Renal cortical epithelial cell (primary cell): ENCODE measurements around the gene LBX2. TPM values are rescaled to one million over a fixed set of nuclear protein-coding genes. Genes with fewer than 3 reads are reported as not detected.
A peak's percentile ranks its signal among the peaks of the same experiment; 100 is the strongest.
"Not testable (repeated sequence)": the region's sequence is repeated elsewhere in the genome, so short reads cannot be mapped to it uniquely, and the experiment has no call there.

Experiments used
- DNase-seq: peaks from one replicate; pipeline ENCODE4 v3.0.0-alpha.2; 2011; ENCODE audit warnings: low read depth
- total RNA-seq: library from RNA; depleted of rRNA; stranded (reverse); fragments of >200 nt; gene quantifications from 2 replicates; pipeline ENCODE4 v1.2.3, GENCODE V29; 2014

LBX2 gene
- total RNA-seq, 1 donor from 2014 or later: 0.99 TPM

DNA sequence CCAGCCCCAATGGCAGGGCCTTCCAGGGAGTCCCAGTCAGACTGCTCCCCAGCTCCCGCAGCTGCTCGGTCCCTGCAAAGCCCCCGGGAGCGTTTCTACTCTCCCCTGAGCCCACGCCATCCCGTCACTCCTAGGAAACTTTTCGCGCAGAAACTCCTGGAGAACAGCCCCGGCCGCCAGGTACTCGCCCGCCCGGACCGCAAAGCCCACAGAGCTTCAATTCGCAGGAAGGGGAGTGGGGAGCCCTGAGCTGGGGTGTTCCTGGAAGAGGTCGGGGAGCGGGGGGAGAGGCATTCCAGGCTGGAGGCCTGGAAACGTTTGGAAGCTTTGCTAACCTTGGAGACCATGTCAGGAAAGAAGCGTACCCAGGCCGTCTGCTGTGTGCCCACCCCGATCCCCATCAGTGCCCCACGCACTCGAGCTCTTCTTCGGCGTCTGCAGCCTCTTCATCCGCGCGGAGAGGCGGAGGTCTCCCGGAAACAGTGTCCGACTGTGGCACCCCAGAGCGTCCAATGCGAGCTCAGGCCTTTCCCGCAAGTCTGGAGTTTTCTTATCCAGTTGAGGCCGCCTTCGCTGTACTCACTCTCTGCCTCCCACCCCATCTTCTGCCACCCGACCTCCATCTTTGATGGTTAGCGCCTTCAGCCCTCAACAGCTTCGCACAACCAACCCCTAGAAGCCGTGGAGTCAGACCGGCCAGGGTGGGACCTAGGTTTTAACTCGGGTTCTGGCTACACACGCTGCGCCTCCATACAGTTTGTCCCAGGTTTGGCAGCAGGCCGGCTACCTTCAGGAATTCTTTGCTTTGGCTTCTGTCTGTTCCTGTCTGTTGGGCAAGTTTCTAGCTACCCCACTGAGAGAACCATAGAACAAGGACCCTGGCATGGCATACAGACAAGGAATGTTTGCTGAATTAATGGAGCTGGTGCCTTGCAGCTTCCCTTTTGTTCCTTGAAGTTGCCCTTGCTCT is 4.4 kb upstream of the LBX2 start:
- no peak for DNase-seq

GRCh38 chr2:74502720-74503505 is 3.5 kb upstream of the LBX2 start:
- peak; percentile 62 for DNase-seq

- DNase-seq: no peak
Observed at GRCh38 chr2:74502147-74502719, 2.8 kb upstream of the LBX2 start.

GRCh38 chr2:74501335-74502071 is 2.1 kb upstream of the LBX2 start:
- DNase-seq: no peak

GRCh38 chr2:74500578-74500946 is 1.2 kb upstream of the LBX2 start:
- DNase-seq: no peak

- DNase-seq: no peak
Observed at GRCh38 chr2:74499940-74500577, 656 bp upstream of the LBX2 start.

GRCh38 chr2:74498500-74499266 is 720 bp downstream of the LBX2 start:
- DNase-seq: peak; percentile 19

- no peak for DNase-seq
Observed at GRCh38 chr2:74497777-74498499, 1.5 kb downstream of the LBX2 start.

DNA sequence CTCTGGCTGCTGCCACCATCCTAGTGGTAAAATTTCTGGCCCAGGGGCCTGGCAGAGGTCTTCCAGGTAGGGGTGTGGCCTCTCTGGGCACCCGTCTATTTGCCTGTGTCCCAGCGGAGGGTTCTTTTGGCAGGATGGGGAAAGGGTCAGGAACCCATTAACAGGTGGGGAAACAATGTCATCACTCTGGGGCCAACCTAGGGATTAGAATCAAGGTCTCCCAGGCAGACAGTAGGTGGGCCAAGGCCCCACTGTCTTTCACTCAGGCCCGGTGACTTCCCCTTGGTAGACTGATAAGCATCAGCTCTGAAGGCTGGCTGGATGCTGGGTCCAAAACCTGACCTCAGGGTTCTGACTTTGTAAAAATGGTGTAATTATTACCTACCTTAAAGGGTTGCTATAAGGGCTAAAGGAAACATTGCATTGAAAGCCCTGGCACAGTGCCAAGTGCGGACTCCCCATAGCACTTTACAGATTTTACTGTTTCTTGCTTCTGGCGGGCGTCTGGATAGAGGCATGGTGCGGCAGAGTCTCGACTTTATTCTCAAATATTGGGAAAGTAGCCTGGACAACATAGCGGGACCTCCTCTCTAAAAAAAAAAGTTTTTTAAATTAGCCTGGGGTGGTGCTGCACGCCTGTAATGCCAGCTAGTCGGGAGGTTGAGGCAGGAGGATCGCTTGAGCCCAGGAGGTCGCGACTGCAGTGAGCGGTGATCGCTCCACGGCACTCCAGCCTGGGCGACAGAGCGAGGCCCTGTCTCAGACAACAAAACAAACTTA is 2.2 kb downstream of the LBX2 start:
- no peak for DNase-seq

- DNase-seq: no peak
Observed at GRCh38 chr2:74495440-74495839, 4.0 kb downstream of the LBX2 start.

DNA sequence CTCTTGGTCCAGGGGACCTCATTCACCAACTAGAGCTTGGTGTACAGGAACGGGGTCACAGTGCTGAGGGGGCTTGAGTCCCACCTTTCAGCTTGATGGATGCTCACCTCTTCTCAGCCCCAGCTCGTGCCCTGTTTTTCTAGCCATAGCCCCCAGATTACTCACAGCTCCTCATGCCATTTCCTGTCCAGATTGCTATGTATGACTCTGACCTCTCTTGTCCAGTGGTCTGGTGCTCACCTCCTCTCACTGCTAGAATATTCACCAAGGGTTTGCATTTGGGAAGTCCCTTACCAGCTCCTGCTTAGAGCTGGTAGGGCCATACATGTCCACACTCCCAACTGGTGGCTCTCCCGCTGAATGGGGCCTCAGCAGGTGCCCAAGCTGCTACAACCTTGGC is 5.9 kb downstream of the LBX2 start:
- no peak for DNase-seq

GRCh38 chr2:74491648-74492544 is 7.5 kb downstream of the LBX2 start:
- DNase-seq: no peak

DNA sequence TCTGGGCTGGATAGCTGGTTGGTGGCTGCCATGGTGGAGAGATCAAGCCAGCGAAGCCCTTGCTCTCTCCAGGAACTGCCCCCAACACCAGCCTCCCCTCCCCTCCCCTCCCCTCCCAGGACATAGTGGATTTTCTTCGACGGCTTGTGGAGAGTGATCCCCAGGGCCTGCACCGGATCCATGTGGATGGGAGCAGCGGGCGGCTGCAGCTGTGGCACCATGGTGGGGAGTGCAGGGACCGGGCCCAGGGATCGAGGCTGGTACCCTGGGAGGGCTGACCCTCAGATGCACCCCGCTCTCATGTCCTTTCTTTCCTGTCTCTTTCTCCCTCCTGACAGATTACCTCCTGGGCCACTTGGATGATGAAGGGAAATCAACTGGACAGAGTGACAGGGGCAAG is 9.5 kb downstream of the LBX2 start:
- no peak for DNase-seq

- DNase-seq: no peak
Observed at GRCh38 chr2:74488643-74489481, 10.5 kb downstream of the LBX2 start.

DNA sequence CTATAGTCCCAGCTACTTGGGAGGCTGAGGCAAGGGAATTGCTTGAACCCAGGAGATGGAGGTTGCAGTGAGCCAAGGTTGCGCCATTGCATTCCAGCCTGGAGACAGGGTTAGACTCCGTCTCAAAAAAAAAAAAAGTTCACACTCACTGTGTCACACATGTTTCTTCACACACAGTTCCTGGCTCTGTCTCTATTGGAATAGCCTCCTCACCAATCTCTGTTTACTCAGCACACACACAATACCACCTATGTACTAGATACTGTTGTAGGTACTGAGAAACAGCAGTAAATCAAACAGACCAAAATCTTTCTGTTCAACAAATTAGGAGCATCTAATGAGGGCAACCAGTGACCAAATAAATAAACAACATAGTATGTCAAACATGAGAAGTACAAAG is 13.3 kb downstream of the LBX2 start:
- DNase-seq: no peak

DNA sequence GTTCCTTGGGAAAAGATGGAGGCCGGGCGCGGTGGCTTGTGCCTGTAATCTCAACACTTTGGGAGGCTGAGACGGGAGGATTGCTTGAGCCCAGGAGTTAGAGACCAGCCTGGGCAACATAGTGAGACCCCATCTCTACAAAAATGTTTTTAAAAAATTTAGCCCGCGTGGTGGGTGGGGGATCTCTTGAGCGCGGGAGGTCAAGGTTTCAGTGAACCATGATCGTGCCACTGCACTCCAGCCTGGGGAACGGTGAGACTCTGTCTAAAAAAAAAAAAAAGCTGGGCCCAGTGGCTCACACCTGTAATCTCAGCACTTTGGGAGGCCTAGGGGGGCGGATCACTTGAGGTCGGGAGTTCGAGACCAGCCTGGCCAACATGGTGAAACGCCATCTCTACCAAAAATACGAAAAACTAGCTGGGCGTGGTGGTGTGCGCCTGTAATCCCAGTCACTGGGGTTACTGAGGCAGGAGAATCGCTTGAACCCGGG is 15.7 kb downstream of the LBX2 start:
- DNase-seq: not testable (repeated sequence)
